Keratinocyte (primary cell): ENCODE results near the gene MLLT3. TPM values are rescaled to one million over a fixed set of nuclear protein-coding genes. Genes with fewer than 3 reads are reported as not detected.

Source experiments
- DNase-seq: peaks from one replicate; pipeline ENCODE4 v3.0.0-alpha.2; 2011; ENCODE audit warnings: low read depth, missing footprints, low spot score
- FAIRE-seq: peaks from 2 replicates; lab custom pipeline; 2011; peaks lifted over from hg19 to GRCh38; lab: Jason Lieb, UNC
- H2AFZ ChIP-seq: 2 replicates; pipeline ENCODE4 v1.6.0; 2012; ENCODE audit warnings: low read length, control low read depth, inconsistent platforms; ENCODE audit not compliant: control insufficient read depth
- H3K27ac ChIP-seq: 2 replicates; pipeline ENCODE4 v1.5.1; 2011; ENCODE audit warnings: low read length; ENCODE audit not compliant: control insufficient read depth, insufficient read depth
- H3K27me3 ChIP-seq: 3 replicates; pipeline ENCODE4 v1.6.0; 2011; ENCODE audit warnings: low read length; ENCODE audit not compliant: control insufficient read depth, insufficient read depth; ENCODE audit errors: extremely low read depth
- H3K36me3 ChIP-seq, 2 experiments: 2 replicates in 1 of 2; 3 replicates in 1 of 2; pipeline ENCODE4 v1.5.1; 2011; ENCODE audit warnings: low read length in 2 of 2, mild to moderate bottlenecking in 1 of 2; ENCODE audit not compliant: control insufficient read depth in 2 of 2, insufficient read depth in 2 of 2; ENCODE audit errors: extremely low read depth in 1 of 2
- H3K4me1 ChIP-seq: 3 replicates; pipeline ENCODE4 v1.5.1; 2011; ENCODE audit warnings: low read length; ENCODE audit not compliant: control insufficient read depth, insufficient read depth; ENCODE audit errors: extremely low read depth
- H3K4me2 ChIP-seq: 3 replicates; pipeline ENCODE4 v1.6.0; 2011; ENCODE audit warnings: low read depth, low read length; ENCODE audit not compliant: control insufficient read depth, insufficient read depth; ENCODE audit errors: extremely low read depth
- H3K4me3 ChIP-seq, 3 experiments: fragments of 200-600 bp in 1 of 3; sonication (generic) in 1 of 3; 2 replicates in 2 of 3; 3 replicates in 1 of 3; pipeline ENCODE4 v1.5.1; 2011 to 2016; ENCODE audit warnings: low read length in 3 of 3, mild to moderate bottlenecking in 3 of 3, control low read depth in 2 of 3, inconsistent platforms in 1 of 3, low read depth in 1 of 3, mixed read lengths in 1 of 3, mixed run types in 1 of 3, moderate library complexity in 1 of 3; ENCODE audit not compliant: control insufficient read depth in 2 of 3, insufficient read depth in 2 of 3; ENCODE audit errors: extremely low read depth in 1 of 3
- H3K79me2 ChIP-seq: 2 replicates; pipeline ENCODE4 v1.6.0; 2012; ENCODE audit warnings: low read length; ENCODE audit not compliant: control insufficient read depth, insufficient read depth
- H3K9ac ChIP-seq: 3 replicates; pipeline ENCODE4 v1.6.0; 2011; ENCODE audit warnings: low read length; ENCODE audit not compliant: control insufficient read depth, insufficient read depth; ENCODE audit errors: extremely low read depth
- H3K9me1 ChIP-seq: 3 replicates; pipeline ENCODE4 v1.6.0; 2011; ENCODE audit warnings: low read length; ENCODE audit not compliant: control insufficient read depth, insufficient read depth; ENCODE audit errors: extremely low read depth
- H3K9me3 ChIP-seq: 2 replicates; pipeline ENCODE4 v1.5.1; 2012; ENCODE audit warnings: low read depth, low read length; ENCODE audit not compliant: control insufficient read depth
- H4K20me1 ChIP-seq: 3 replicates; pipeline ENCODE4 v1.6.0; 2011; ENCODE audit warnings: low read length; ENCODE audit not compliant: control insufficient read depth, insufficient read depth; ENCODE audit errors: extremely low read depth
- EZH2 ChIP-seq: IDR thresholded peaks from one replicate; pipeline ENCODE4 v1.6.1; 2012; ENCODE audit warnings: inconsistent platforms, mild to moderate bottlenecking, low read length, moderate library complexity
- dilution Hi-C: fragments of 300-500 bp; cut with MboI; formaldehyde crosslinking; loops from one replicate; pipeline ENCODE4 v1.7.0; 2020; ENCODE audit warnings: low sequenced_read_pairs; ENCODE audit not compliant: extremely low pct_ligation_motif_present
- polyA plus RNA-seq, 5 experiments: library from polyadenylated mRNA; depleted of rRNA in 3 of 5; stranded (reverse) in 3 of 5; stranded (forward) in 1 of 5; unstranded in 1 of 5; fragments of >200 nt; gene quantifications; 1 replicate in 1 of 5; 2 replicates in 3 of 5; 3 replicates in 1 of 5; pipeline versions ENCODE4 v1.2.1 to v1.2.3, GENCODE V29; 2011 to 2012; ENCODE audit warnings: missing spikeins in 2 of 5, low read depth in 1 of 5, low replicate concordance in 1 of 5
- TF ChIP-seq, protein P1 (sequence below), 3 experiments: IDR thresholded peaks in 1 of 3; conservative IDR thresholded peaks in 1 of 3; optimal IDR thresholded peaks in 1 of 3; 2 replicates in 2 of 3; 3 replicates in 1 of 3; pipeline versions ENCODE3 to v1.5.1; 2011; ENCODE audit warnings: low read length in 3 of 3, mild to moderate bottlenecking in 3 of 3, moderate library complexity in 2 of 3, control low read depth in 1 of 3, inconsistent platforms in 1 of 3; ENCODE audit not compliant: insufficient read depth in 2 of 3; ENCODE audit errors: extremely low read depth in 1 of 3

The MLLT3 gene
- polyA plus RNA-seq, 1 donor (not counting 4 experiments of a cell fraction or from before 2014, with no cell fraction given) = 17.0 TPM

DNA sequence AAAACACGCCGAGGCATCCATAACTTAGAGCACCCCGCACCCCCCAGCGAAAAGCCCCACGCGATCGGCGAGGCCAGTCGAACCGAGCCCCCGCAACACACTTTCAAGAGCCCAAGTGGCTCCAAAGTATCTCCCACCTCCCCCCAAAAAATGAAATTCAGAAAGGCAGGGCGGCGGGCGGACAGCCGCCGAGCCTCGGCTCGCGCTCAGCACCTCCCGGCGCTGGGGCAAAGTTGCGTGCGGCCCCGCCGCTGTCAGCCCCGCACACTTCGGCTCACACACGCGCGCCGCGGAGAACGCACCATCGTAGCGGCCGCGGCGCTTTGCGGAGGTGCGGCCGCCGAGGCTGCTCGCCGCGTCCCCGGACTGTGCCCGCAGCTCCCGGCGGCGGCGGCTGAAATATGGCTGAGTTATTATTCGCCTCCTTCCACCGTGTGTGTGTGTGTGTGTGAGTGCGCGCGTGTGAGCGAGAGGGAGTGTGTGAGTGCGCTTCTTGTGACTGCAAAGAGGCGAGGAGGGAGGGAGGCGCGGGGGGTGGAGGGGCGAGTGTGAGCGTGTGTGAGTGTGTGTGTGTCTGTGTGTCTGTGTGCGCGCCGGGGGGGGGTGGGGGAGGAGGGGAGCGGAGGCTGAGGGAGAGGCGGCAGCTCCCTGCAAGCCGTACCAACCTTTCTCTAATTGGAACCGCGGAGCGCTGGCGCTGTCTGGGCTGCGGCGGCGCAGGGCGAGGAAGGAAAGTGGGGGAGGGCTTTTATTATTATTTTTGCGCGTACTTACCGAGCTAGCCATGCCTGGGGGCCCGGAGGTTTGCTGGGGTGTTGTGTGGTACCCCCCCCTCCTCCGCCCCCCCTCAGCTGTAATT, 599 bp downstream of the MLLT3 start:
- Histone ChIP-seq H3K9ac (peak overlapping the region; percentile 77), H3K27me3 (peaks cover 6% of the 10 kb centered on the region), H3K9me3 (no peaks in the 10 kb centered on the region), H3K27ac (peak overlapping the region; percentile 57), H3K4me3 (peak overlapping the region; percentile 78 to 93 (median 90)), H3K9me1 (no peaks in the 10 kb centered on the region), H3K36me3 (no peaks in the 10 kb centered on the region), H3K79me2 (peaks cover 4% of the 10 kb centered on the region), H4K20me1 (no peaks in the 10 kb centered on the region), H2AFZ (peak overlapping the region; percentile 92), H3K4me2 (peak overlapping the region; percentile 98), H3K4me1 (peaks cover 12% of the 10 kb centered on the region)
- DNase-seq (no peak), FAIRE-seq (no peak)
- dilution Hi-C loops = no loop called here
- TF ChIP-seq, protein P1, sequence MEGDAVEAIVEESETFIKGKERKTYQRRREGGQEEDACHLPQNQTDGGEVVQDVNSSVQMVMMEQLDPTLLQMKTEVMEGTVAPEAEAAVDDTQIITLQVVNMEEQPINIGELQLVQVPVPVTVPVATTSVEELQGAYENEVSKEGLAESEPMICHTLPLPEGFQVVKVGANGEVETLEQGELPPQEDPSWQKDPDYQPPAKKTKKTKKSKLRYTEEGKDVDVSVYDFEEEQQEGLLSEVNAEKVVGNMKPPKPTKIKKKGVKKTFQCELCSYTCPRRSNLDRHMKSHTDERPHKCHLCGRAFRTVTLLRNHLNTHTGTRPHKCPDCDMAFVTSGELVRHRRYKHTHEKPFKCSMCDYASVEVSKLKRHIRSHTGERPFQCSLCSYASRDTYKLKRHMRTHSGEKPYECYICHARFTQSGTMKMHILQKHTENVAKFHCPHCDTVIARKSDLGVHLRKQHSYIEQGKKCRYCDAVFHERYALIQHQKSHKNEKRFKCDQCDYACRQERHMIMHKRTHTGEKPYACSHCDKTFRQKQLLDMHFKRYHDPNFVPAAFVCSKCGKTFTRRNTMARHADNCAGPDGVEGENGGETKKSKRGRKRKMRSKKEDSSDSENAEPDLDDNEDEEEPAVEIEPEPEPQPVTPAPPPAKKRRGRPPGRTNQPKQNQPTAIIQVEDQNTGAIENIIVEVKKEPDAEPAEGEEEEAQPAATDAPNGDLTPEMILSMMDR (optimal IDR thresholded peaks at IDR 0.05 in 1 of 3, IDR thresholded peaks at IDR 0.05 in 1 of 3, conservative IDR thresholded peaks at IDR 0.05 in 1 of 3; ENCODE audit: extremely low read depth in 1 of 3, insufficient read depth in 2 of 3, low read length in 3 of 3) = no peak
- TF ChIP-seq EZH2 = no peak

DNA sequence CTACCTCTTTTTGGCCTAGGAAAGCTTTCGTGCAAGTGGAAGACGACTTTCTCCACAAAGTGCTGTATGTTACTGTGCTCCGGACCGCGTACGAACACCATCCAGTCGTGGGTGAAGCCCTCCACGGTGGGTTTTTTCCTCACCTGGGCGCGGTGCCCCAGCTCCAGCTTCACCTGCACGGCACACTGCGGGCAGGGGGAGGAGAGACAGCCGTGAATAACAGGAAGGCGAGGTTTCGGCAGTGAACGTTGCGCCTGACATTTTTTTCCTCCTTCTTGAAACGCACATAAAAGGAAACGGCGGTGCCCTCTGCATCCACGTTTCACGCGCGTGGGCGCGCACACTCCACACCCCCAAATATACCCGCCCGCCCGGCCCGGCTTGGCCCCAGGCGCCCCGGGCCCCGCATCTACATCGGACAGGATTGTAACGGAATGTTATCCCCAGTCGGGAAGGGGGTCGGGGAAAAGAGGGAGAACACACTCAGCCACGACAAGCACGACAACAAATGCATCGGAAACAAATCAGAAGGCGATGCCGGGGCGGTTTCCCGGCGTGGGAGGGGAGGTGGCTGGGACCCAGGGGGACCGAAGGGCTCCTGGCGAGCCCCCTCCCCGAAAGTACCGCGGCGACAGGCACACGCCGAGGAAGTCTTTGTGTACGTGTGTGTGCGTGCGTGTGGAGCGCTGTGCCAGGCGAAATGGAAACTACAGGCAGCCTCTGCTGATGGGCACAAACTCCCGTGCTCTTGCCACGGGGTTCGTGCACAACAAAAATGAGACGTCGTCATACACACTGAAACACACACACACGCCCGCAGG, 1.4 kb downstream of the MLLT3 start:
- Histone ChIP-seq H3K4me1 (peaks cover 12% of the 10 kb centered on the region), H3K27me3 (peaks cover 6% of the 10 kb centered on the region), H3K27ac (peak overlapping the region; percentile 24), H4K20me1 (no peaks in the 10 kb centered on the region), H3K4me3 (peak overlapping the region; percentile 78 to 93 (median 90)), H3K4me2 (peak overlapping the region; percentile 98), H3K79me2 (peaks cover 4% of the 10 kb centered on the region), H3K9me3 (no peaks in the 10 kb centered on the region), H2AFZ (peak overlapping the region; percentile 92), H3K36me3 (no peaks in the 10 kb centered on the region), H3K9ac (peak overlapping the region; percentile 77), H3K9me1 (no peaks in the 10 kb centered on the region)
- dilution Hi-C loops = no loop called here
- DNase-seq = no peak
- FAIRE-seq = no peak
- TF ChIP-seq EZH2 = no peak
- TF ChIP-seq, protein P1 (optimal IDR thresholded peaks at IDR 0.05 in 1 of 3, IDR thresholded peaks at IDR 0.05 in 1 of 3, conservative IDR thresholded peaks at IDR 0.05 in 1 of 3; ENCODE audit: extremely low read depth in 1 of 3, insufficient read depth in 2 of 3, low read length in 3 of 3) = no peak
